Measurements from ENCODE around the gene WDR53. TPM values are rescaled to one million over a fixed set of nuclear protein-coding genes. Genes with fewer than 3 reads are reported as not detected.
"Not testable (repeated sequence)": the region's sequence is repeated elsewhere in the genome, so short reads cannot be mapped to it uniquely, and the experiment has no call there.

The WDR53 gene
- total and polyA plus RNA-seq, 4 donors, result 2.7 to 4.5 (median 3.5) TPM

DNA sequence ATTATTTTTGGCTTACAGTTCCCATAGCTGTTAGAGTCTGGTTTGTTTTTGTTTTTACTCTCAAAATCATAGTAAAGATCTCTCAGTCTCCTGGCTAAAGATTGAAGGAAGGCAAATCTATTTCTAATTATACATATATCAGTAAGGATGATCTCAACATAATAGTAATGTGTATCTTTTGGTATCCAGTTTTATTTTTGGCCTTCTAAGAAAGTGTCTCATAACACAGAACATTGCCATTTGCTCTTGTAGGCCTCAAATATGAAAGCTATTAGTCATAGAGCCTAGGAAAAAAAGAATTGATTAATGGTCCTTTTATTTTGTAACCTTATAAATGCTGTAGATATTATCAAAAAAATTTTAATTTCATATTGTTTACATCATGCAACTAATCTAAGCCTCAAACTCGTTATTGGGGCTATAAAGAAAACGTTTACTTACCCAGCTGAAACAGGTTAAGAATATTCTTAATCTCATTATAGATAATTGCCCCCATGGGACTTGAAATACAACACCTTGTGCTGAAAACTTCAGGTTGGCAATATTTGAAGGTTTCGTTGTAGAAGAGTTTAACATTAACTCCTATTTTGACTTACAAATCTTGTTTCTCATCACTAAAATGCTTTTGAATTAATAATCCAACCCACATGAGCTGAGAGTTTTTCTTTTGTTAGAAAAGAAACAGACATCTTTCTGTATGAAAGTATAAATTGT, 16.8 kb upstream of the WDR53 start:
- no peak overlapping the region for H3K4me3 ChIP-seq (ENCODE audit: low read depth in 1 of 3, low read length in 3 of 3)
- no peaks in the 10 kb centered on the region for H3K4me1 ChIP-seq (ENCODE audit: control insufficient read depth in 4 of 4, insufficient read depth in 4 of 4, low read length in 3 of 4)
- H3K27ac ChIP-seq (ENCODE audit: low read depth in 1 of 2, low read length in 2 of 2), result no peak overlapping the region
- TF ChIP-seq NR2F2 (IDR thresholded peaks at IDR 0.05) (no peak), RAD21 (IDR thresholded peaks at IDR 0.05) (no peak), MAX (IDR thresholded peaks at IDR 0.05) (no peak)
- TF ChIP-seq, protein P1, sequence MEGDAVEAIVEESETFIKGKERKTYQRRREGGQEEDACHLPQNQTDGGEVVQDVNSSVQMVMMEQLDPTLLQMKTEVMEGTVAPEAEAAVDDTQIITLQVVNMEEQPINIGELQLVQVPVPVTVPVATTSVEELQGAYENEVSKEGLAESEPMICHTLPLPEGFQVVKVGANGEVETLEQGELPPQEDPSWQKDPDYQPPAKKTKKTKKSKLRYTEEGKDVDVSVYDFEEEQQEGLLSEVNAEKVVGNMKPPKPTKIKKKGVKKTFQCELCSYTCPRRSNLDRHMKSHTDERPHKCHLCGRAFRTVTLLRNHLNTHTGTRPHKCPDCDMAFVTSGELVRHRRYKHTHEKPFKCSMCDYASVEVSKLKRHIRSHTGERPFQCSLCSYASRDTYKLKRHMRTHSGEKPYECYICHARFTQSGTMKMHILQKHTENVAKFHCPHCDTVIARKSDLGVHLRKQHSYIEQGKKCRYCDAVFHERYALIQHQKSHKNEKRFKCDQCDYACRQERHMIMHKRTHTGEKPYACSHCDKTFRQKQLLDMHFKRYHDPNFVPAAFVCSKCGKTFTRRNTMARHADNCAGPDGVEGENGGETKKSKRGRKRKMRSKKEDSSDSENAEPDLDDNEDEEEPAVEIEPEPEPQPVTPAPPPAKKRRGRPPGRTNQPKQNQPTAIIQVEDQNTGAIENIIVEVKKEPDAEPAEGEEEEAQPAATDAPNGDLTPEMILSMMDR (IDR thresholded peaks at IDR 0.05; ENCODE audit: low read depth, low read length, missing input control), result no peak
- DNase-seq (ENCODE audit: low spot score), result no peak
- WGBS, result 90% methylated on average over 3 of the region's 3 CpGs
- H3K9ac ChIP-seq (ENCODE audit: low read depth in 1 of 2, low read length in 2 of 2), result no peak overlapping the region
- no peaks in the 10 kb centered on the region for H3K27me3 ChIP-seq (ENCODE audit: control insufficient read depth in 4 of 4, insufficient read depth in 4 of 4, low read length in 3 of 4)
- no peaks in the 10 kb centered on the region for H3K9me3 ChIP-seq (ENCODE audit: control insufficient read depth in 4 of 4, low read length in 3 of 4)
- H3K36me3 ChIP-seq (ENCODE audit: control insufficient read depth in 4 of 4, insufficient read depth in 3 of 4, low read depth in 1 of 4, low read length in 3 of 4), result peaks cover 2 to 15% (median 8%) of the 10 kb centered on the region in 4 donors

DNA sequence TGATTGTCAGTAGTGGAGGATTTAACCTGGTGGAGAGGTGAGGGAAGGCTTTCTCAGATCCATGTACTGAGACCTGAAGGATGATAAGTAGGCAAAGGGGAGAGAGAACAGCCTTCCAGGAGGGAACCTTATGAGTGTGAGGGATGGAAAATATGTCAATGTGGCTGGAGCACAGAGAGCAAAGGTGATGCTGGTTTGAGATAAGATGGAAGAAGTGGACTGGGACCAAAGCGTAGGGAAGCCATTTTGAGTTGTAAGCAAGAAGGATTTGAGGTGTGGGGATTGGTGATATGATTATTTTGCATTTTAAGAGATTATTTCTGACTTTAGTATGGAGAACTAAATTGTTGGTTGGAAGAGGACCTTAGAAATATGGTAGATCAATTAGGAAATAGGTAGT, 4.0 kb upstream of the WDR53 start:
- Histone ChIP-seq H3K36me3 (ENCODE audit: control insufficient read depth in 4 of 4, insufficient read depth in 3 of 4, low read depth in 1 of 4, low read length in 3 of 4) (peaks cover 0 to under 1% (median under 1%) of the 10 kb centered on the region in 4 donors), H3K4me1 (ENCODE audit: control insufficient read depth in 4 of 4, insufficient read depth in 4 of 4, low read length in 3 of 4) (peaks cover 2 to 23% (median 17%) of the 10 kb centered on the region in 4 donors), H3K9ac (ENCODE audit: low read depth in 1 of 2, low read length in 2 of 2) (no peak overlapping the region), H3K9me3 (ENCODE audit: control insufficient read depth in 4 of 4, low read length in 3 of 4) (no peaks in the 10 kb centered on the region), H3K27ac (ENCODE audit: low read depth in 1 of 2, low read length in 2 of 2) (no peak overlapping the region), H3K27me3 (ENCODE audit: control insufficient read depth in 4 of 4, insufficient read depth in 4 of 4, low read length in 3 of 4) (no peaks in the 10 kb centered on the region), H3K4me3 (ENCODE audit: low read depth in 1 of 3, low read length in 3 of 3) (no peak overlapping the region)
- no peak for DNase-seq (ENCODE audit: low spot score)
- TF ChIP-seq, protein P2, sequence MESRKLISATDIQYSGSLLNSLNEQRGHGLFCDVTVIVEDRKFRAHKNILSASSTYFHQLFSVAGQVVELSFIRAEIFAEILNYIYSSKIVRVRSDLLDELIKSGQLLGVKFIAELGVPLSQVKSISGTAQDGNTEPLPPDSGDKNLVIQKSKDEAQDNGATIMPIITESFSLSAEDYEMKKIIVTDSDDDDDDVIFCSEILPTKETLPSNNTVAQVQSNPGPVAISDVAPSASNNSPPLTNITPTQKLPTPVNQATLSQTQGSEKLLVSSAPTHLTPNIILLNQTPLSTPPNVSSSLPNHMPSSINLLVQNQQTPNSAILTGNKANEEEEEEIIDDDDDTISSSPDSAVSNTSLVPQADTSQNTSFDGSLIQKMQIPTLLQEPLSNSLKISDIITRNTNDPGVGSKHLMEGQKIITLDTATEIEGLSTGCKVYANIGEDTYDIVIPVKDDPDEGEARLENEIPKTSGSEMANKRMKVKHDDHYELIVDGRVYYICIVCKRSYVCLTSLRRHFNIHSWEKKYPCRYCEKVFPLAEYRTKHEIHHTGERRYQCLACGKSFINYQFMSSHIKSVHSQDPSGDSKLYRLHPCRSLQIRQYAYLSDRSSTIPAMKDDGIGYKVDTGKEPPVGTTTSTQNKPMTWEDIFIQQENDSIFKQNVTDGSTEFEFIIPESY (IDR thresholded peaks at IDR 0.05), result no peak
- no peak for TF ChIP-seq EGR1 (IDR thresholded peaks at IDR 0.05; ENCODE audit: low read depth in 2 of 2)
- TF ChIP-seq RXRA (IDR thresholded peaks at IDR 0.05), result no peak
- TF ChIP-seq ATF3 (IDR thresholded peaks at IDR 0.05), result no peak
- no peak for TF ChIP-seq GABPA (IDR thresholded peaks at IDR 0.05 in 1 of 2, conservative IDR thresholded peaks at IDR 0.05 in 1 of 2)
- TF ChIP-seq RAD21 (IDR thresholded peaks at IDR 0.05), result no peak
- no peak for TF ChIP-seq TAF1 (conservative IDR thresholded peaks at IDR 0.05)
- TF ChIP-seq FOXA2 (IDR thresholded peaks at IDR 0.05), result no peak
- TF ChIP-seq, protein P1 (IDR thresholded peaks at IDR 0.05; ENCODE audit: low read depth, low read length, missing input control), result no peak
- TF ChIP-seq HNF4G (IDR thresholded peaks at IDR 0.05), result no peak
- TF ChIP-seq SP1 (IDR thresholded peaks at IDR 0.05), result no peak
- TF ChIP-seq YY1 (IDR thresholded peaks at IDR 0.05), result no peak
- no peak for TF ChIP-seq HNF4A (conservative IDR thresholded peaks at IDR 0.05)
- TF ChIP-seq MAX (IDR thresholded peaks at IDR 0.05), result no peak
- TF ChIP-seq FOXA1 (IDR thresholded peaks at IDR 0.05), result no peak
- no peak for TF ChIP-seq REST (IDR thresholded peaks at IDR 0.05)
- TF ChIP-seq JUND (IDR thresholded peaks at IDR 0.05), result no peak
- no peak for TF ChIP-seq NR2F2 (IDR thresholded peaks at IDR 0.05)
- WGBS, result 92% methylated on average over 1 of the region's 1 CpG

DNA sequence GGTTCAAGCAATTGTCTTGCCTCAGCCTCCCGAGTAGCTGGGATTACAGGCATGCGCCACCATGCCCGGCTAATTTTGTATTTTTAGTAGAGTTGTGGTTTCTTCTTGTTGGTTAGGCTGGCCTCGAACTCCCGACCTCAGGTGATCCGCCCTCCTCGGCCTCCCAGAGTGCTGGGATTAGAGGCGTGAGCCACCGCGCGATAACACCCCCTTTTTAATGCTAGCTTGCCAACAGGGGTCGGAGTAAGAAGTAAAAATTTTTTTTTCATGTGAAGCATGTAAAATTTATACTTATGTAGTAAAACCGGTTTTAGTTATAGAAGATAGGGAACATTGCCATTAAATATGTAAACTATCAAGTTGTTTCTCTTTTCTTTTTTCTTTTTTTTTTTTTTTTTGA, 2.0 kb upstream of the WDR53 start:
- H3K9me3 ChIP-seq (ENCODE audit: control insufficient read depth in 4 of 4, low read length in 3 of 4); H3K4me3 ChIP-seq (ENCODE audit: low read depth in 1 of 3, low read length in 3 of 3); H3K36me3 ChIP-seq (ENCODE audit: control insufficient read depth in 4 of 4, insufficient read depth in 3 of 4, low read depth in 1 of 4, low read length in 3 of 4); H3K27ac ChIP-seq (ENCODE audit: low read depth in 1 of 2, low read length in 2 of 2); H3K27me3 ChIP-seq (ENCODE audit: control insufficient read depth in 4 of 4, insufficient read depth in 4 of 4, low read length in 3 of 4); DNase-seq (ENCODE audit: low spot score); H3K9ac ChIP-seq (ENCODE audit: low read depth in 1 of 2, low read length in 2 of 2): not testable (repeated sequence)
- 94% methylated on average over 13 of the region's 13 CpGs for WGBS
- peaks cover 2 to 24% (median 20%) of the 10 kb centered on the region in 4 donors for H3K4me1 ChIP-seq (ENCODE audit: control insufficient read depth in 4 of 4, insufficient read depth in 4 of 4, low read length in 3 of 4)

Measured in liver (tissue), 9 donors.